Tongue (tissue), 3 donors: ENCODE results near the gene BIRC7. TPM values are rescaled to one million over a fixed set of nuclear protein-coding genes. Genes with fewer than 3 reads are reported as not detected.

Experiments
- DNase-seq: peaks from one replicate; pipeline ENCODE4 v3.0.0-alpha.2; 2015
- small RNA-seq: library from RNA; depleted of rRNA; stranded (forward); fragments of <200 nt; gene quantifications from one replicate; pipeline ENCODE3, GENCODE V24; 2014; ENCODE audit warnings: low replicate concordance
- total RNA-seq: library from RNA; depleted of rRNA; stranded (reverse); fragments of >200 nt; gene quantifications from one replicate; pipeline ENCODE4 v1.2.3, GENCODE V29; 2014

The BIRC7 gene
- total RNA-seq, 1 donor from 2014 or later: 0.31 TPM

- DNase-seq: no peak
Observed at GRCh38 chr20:63282946-63283345, 47.2 kb downstream of the BIRC7 start.

- no peak for DNase-seq
Observed at GRCh38 chr20:63283397-63284082, 47.8 kb downstream of the BIRC7 start.

GRCh38 chr20:63284083-63284440 lies 48.4 kb downstream of the BIRC7 start:
- no peak for DNase-seq

GRCh38 chr20:63284544-63284949 lies 48.8 kb downstream of the BIRC7 start:
- DNase-seq: no peak

GRCh38 chr20:63284981-63285524 lies 49.3 kb downstream of the BIRC7 start:
- no peak for DNase-seq

GRCh38 chr20:63285636-63286615 lies 50.2 kb downstream of the BIRC7 start:
- no peak for DNase-seq

GRCh38 chr20:63286781-63287696 lies 51.3 kb downstream of the BIRC7 start:
- DNase-seq: no peak

GRCh38 chr20:63287697-63288580 lies 52.2 kb downstream of the BIRC7 start:
- no peak for DNase-seq

GRCh38 chr20:63288581-63289251 lies 53.0 kb downstream of the BIRC7 start:
- no peak for DNase-seq

GRCh38 chr20:63289311-63290135 lies 53.8 kb downstream of the BIRC7 start:
- DNase-seq: no peak

Small RNA genes lying within 50 kb of the gene (small RNA-seq; reads per million reads assigned to genes)
- gene MIR3196: not detected
- gene MIR4326: 1.6 reads per million, percentile 89 among the genes with 10 or more reads in this experiment

Other genes with a start within 250 kb of the BIRC7 start
- not detected for gene BHLHE23, start 228.9 kb upstream of the BIRC7 start, total RNA-seq
- 29.1 TPM for gene YTHDF1, start 19.8 kb upstream of the BIRC7 start, total RNA-seq
- gene NKAIN4, start 18.6 kb downstream of the BIRC7 start, total RNA-seq: 10.4 TPM
- 47.1 TPM for gene ARFGAP1, start 36.9 kb downstream of the BIRC7 start, total RNA-seq
- 6.2 TPM for gene COL20A1, start 57.3 kb downstream of the BIRC7 start, total RNA-seq
- gene CHRNA4, start 125.4 kb downstream of the BIRC7 start, total RNA-seq: 1.8 TPM
- 2.6 TPM for gene KCNQ2, start 236.8 kb downstream of the BIRC7 start, total RNA-seq